Measurements from ENCODE around the gene MTRR.

MTRR gene

DNA sequence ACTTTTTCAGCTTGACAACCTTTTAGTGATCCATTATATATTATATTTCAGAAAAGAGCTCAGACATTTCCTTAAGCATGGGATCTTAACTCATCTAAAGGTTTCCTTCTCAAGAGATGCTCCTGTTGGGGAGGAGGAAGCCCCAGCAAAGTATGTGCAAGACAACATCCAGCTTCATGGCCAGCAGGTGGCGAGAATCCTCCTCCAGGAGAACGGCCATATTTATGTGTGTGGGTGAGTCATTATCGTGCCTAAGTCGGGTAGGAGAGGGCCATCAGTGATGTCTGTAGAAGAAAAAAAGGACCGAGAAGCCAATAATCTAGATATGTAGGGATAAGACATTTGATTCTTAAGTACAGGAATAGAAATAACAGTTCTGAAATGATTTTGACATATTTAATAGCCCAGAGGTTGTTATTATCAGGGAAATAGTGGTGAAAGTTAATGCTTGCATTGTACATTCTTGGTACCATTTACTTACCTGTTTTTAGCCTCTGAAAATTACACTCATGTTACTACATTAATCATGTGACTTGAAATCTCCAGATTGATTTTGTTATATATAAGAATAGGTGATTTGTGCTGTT, 28.2 kb downstream of the MTRR start:
- TF ChIP-seq, protein P1, sequence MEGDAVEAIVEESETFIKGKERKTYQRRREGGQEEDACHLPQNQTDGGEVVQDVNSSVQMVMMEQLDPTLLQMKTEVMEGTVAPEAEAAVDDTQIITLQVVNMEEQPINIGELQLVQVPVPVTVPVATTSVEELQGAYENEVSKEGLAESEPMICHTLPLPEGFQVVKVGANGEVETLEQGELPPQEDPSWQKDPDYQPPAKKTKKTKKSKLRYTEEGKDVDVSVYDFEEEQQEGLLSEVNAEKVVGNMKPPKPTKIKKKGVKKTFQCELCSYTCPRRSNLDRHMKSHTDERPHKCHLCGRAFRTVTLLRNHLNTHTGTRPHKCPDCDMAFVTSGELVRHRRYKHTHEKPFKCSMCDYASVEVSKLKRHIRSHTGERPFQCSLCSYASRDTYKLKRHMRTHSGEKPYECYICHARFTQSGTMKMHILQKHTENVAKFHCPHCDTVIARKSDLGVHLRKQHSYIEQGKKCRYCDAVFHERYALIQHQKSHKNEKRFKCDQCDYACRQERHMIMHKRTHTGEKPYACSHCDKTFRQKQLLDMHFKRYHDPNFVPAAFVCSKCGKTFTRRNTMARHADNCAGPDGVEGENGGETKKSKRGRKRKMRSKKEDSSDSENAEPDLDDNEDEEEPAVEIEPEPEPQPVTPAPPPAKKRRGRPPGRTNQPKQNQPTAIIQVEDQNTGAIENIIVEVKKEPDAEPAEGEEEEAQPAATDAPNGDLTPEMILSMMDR (IDR thresholded peaks at IDR 0.05), result peak; percentile 70

DNA sequence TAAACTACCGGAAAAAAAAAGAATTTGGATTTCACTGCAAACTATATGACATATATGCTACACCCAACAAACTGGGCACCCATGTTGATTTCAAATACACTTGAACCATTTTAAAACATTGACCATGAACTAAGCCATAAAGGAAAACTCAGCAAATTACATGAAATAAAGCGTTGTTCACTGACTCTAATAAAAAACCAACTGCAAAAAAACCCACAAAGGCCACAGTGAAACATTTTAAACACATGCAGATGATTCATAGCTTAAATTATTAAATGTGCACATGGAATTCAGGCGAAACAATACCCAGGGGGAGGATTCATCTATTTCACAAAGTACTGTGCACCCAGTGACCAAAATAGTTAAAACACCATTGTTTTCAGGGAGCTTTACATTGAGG, 33.3 kb downstream of the MTRR start:
- TF ChIP-seq, protein P1 (IDR thresholded peaks at IDR 0.05), result no peak

DNA sequence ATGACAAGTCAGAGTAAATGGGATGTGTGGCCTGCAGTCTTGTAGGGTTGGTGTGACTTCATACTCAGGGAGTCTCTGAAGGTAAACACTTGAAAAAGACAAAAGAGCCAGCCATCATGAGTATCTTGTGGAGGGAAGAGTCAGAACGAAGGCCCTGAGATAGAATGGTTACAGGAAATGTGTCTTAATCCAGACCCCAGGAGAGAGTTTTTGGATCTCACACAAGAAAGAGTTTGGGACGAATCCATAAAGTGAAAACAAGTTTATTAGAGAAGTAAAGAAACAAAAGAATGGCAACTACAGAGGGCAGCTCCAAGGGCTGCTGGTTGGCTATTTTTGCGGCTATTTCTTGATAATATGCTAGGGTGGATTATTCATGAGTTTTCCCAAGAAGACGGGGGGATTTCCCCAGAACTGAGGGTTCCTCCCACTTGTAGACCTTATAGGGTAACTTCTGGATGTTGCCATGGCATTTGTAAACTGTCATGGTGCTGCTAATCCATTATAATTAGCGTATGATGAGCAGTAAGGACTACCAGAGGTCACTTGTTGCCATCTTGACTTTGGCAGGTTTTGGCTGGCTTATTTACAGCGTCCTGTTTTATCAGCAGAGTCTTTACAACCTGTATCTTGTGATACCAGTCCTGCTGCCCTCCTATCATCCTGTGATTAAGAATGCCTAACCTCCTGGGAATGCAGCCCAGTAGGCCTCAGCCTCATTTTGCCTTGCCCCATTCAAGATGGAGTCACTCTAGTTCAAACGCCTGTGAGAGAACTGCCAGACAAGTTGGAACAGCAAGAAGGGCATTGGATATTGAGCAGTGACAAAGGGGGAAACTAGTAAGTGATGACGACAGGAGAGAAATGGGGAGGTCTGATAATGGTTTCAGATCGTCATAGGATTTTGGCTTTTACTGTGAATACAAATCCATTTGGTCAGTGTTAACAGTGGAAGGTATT, 34.0 kb downstream of the MTRR start:
- TF ChIP-seq, protein P1 (IDR thresholded peaks at IDR 0.05), result no peak

DNA sequence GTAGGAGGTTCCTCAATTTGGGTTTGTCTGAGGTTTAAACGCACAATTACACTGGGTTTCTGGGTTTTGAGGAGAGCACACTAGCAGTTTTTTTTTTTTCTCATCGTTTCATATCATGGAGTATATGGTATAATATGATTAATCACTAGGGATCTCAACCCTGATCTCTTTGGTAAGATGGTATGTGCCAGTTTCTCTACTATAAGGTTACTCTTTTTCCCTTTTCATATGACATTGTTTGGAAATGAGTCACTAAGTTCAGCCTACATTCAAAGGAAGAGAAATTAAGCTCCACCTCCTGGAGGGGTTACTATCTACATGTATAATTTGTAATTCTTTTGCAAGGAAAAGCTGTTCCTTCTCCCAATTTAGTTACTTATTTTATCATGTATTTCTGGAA, 35.2 kb downstream of the MTRR start:
- TF ChIP-seq, protein P1 (IDR thresholded peaks at IDR 0.05), result no peak

DNA sequence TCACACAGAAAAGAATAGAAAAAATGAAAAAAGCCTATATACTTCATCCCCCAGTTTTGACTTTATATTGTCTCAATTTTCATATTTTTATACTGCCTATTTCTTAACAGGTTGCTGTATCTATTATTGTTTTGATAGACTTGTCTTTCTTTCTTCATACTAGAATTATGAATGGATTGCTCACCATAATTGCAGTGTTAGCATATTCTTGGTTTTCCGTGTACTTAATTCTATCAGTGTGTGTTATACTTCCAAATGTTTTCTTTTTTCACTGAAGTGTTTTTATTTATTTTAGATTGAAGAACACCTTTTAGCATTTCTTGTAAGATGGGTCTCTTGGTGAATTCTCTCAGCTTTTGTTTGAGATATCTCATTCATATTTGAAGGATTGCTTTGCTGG, 38.7 kb downstream of the MTRR start:
- TF ChIP-seq, protein P1 (IDR thresholded peaks at IDR 0.05), result no peak

DNA sequence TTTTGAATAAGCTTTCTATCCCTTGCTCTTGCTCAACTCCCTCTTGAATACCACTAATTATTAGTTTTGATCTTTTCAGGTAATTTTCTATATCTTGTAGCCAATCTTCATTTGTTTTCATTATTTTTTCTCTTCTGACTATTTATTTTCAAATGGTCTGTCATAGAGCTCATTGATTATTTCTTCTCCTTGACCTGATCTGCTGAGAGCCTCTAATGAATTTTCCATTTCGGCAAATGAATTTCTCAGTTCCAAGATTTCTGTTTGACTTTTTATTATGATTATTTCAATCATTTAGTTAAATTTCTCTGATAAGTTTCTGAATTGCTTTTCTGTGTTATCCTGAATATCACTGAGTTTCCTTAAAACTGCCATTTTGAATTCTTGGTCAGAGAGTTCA, 39.4 kb downstream of the MTRR start:
- TF ChIP-seq, protein P1 (IDR thresholded peaks at IDR 0.05), result no peak

DNA sequence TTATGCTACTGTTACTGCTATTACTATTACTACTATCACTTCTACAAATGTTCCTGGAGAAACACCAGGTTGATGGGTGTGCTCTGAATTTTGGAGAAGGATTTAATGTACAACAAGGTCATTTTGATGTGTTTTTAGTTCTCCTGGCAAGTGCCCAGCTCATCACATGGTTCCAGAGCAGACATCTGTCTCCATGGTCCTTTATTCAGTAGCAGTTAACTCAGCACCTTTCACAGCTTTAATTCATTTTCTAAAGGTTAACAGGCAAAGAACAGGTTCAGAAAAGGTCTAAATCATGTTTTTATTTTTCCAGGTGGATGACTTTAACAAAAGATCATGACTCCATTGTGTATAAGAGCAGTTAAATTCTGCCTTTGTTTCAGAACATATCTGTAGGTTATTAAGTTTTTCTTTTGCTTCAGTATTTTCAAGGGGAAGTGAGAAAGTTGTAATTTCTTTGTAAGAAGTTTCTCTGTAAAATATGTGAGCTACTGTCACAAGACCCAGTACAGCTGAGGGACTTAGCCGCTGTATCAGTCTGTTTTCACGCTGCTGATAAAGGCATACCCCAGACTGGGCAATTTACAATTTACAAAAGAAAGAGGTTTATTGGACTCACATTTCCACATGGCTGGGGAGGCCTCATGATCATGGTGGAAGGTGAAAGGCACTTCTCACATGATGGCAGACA, 41.9 kb downstream of the MTRR start:
- TF ChIP-seq, protein P1 (IDR thresholded peaks at IDR 0.05), result no peak

Measured in LNCAP (cell line).